GM23248 (cell line): ENCODE results near the gene NPB. TPM values are rescaled to one million over a fixed set of nuclear protein-coding genes. Genes with fewer than 3 reads are reported as not detected.

Source experiments
- DNase-seq: peaks from one replicate; pipeline ENCODE4 v3.0.0-alpha.2; 2015
- H2AFZ ChIP-seq: fragments of 200-600 bp; sonication (generic); 2 replicates; pipeline ENCODE4 v1.6.1; 2016; ENCODE audit warnings: antibody characterized with exemption
- H3F3A ChIP-seq: fragments of 200-600 bp; sonication (generic); 2 replicates; pipeline ENCODE4 v1.6.1; 2016; ENCODE audit warnings: mild to moderate bottlenecking, antibody characterized with exemption, mixed run types; ENCODE audit not compliant: insufficient read depth
- H3K27ac ChIP-seq: fragments of 200-600 bp; sonication (generic); 2 replicates; pipeline ENCODE4 v1.5.1; 2016; ENCODE audit warnings: mild to moderate bottlenecking
- H3K27me3 ChIP-seq: fragments of 200-600 bp; sonication (generic); replicated peaks from 2 replicates; pipeline ENCODE4 v1.6.1; 2016; ENCODE audit warnings: mild to moderate bottlenecking; ENCODE audit not compliant: insufficient read depth
- H3K36me3 ChIP-seq: fragments of 200-600 bp; sonication (generic); 2 replicates; pipeline ENCODE4 v1.6.1; 2016; ENCODE audit warnings: low read depth, mild to moderate bottlenecking
- H3K4me1 ChIP-seq: fragments of 200-600 bp; sonication (generic); 2 replicates; pipeline ENCODE4 v1.6.1; 2016; ENCODE audit warnings: mild to moderate bottlenecking; ENCODE audit not compliant: insufficient read depth
- H3K4me2 ChIP-seq: fragments of 200-600 bp; sonication (generic); one replicate; pipeline ENCODE4 v1.6.1; 2016; ENCODE audit warnings: mild to moderate bottlenecking; ENCODE audit not compliant: unreplicated experiment
- H3K4me3 ChIP-seq: fragments of 200-600 bp; sonication (generic); 2 replicates; pipeline ENCODE4 v1.5.1; 2016; ENCODE audit warnings: mild to moderate bottlenecking
- H3K79me2 ChIP-seq: fragments of 200-600 bp; sonication (generic); 2 replicates; pipeline ENCODE4 v1.6.1; 2016; ENCODE audit warnings: mild to moderate bottlenecking; ENCODE audit not compliant: insufficient read depth
- H3K9ac ChIP-seq: fragments of 200-600 bp; sonication (generic); 2 replicates; pipeline ENCODE4 v1.6.1; 2016; ENCODE audit warnings: mild to moderate bottlenecking
- H3K9me2 ChIP-seq: fragments of 200-600 bp; sonication (generic); 2 replicates; pipeline ENCODE4 v1.6.1; 2016; ENCODE audit warnings: mixed run types, mild to moderate bottlenecking, moderate library complexity; ENCODE audit not compliant: insufficient read depth
- H3K9me3 ChIP-seq: fragments of 200-600 bp; sonication (generic); one replicate; pipeline ENCODE4 v1.6.1; 2017; ENCODE audit warnings: low read depth
- H4K20me1 ChIP-seq: fragments of 200-600 bp; sonication (generic); 2 replicates; pipeline ENCODE4 v1.6.0; 2016; ENCODE audit not compliant: insufficient read depth
- EZH2 ChIP-seq: fragments of 200-600 bp; sonication (generic); IDR thresholded peaks from 2 replicates; pipeline ENCODE4 v1.6.1; 2018; ENCODE audit warnings: antibody characterized with exemption, mild to moderate bottlenecking; ENCODE audit not compliant: insufficient read depth, poor library complexity, severe bottlenecking
- EZH2phosphoT487 ChIP-seq: fragments of 200-600 bp; sonication (generic); IDR thresholded peaks from 2 replicates; pipeline ENCODE4 v1.6.1; 2018; ENCODE audit warnings: antibody characterized with exemption, moderate library complexity, mild to moderate bottlenecking, low read depth; ENCODE audit not compliant: insufficient read depth
- WGBS, 2 experiments: methylation state at CpG; one replicate each; pipeline ENCODE4 v1.1.6; 2015 to 2017; ENCODE audit warnings: low lambda C conversion rate in 2 of 2, low coverage in 1 of 2; ENCODE audit errors: missing lambda C conversion rate in 2 of 2; 5-methylcytosine and 5-hydroxymethylcytosine counted together
- in situ Hi-C: fragments of 300-500 bp; cut with MboI; formaldehyde crosslinking; loops from 2 replicates; pipeline ENCODE4 v1.15.0; 2020
- polyA plus RNA-seq: library from polyadenylated mRNA; unstranded; fragments of >200 nt; fragmentation: Nextera tagmentation; extraction: Ambion mirVana; gene quantifications from 2 replicates; pipeline ENCODE4 v1.2.1, GENCODE V29; 2016
- total RNA-seq: library from RNA; depleted of rRNA; stranded (reverse); fragments of >200 nt; shearing (Covaris generic); gene quantifications from 2 replicates; pipeline ENCODE4 v1.2.3, GENCODE V29; 2014

The NPB gene
- total and polyA plus RNA-seq, 2 experiments from 2014 or later = 1.1 to 2.4 TPM

DNA sequence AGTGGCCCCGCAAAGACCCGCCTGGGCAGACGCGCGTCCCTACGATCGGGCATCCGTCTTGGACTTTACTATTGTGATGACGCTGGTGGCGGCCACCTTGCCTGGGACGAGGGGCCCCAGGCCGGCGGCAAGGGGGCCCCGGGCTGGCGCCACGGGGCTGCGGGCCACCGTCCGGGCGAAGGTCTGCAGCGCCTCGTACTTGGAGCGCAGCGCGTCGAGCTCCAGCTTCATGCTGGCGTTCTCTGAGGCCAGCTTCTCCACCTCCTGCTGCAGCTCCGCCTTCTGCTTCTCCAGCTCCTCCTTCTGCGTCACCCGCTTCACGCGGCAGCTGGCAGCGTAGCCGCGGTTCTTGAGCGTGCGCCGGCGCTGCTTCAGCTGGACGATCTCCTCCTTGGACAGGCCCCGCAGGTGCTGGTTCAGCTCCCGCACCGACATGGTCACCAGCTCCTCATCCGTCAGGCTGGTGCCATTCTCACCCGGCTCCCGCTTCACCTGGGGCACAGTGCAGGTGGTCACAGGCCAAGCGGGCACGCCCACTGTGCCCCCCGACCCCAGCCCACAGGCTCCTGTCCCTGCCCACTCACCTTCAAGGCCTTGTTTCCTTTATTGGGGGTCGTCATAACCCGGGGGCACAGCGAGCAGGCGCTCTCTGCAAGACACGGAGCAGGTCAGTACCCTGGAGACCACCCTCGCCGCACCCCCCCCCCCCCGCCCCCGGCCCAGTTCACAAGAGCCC lies 20.7 kb downstream of the NPB start:
- Histone ChIP-seq H3K9me3 (no peaks in the 10 kb centered on the region), H3K4me3 (peak overlapping the region; percentile 58), H3K79me2 (peaks cover 89% of the 10 kb centered on the region), H3K9me2 (no peaks in the 10 kb centered on the region), H3K4me2 (peak overlapping the region; percentile 55), H3K27me3 (no peaks in the 10 kb centered on the region), H3K27ac (peak overlapping the region; percentile 71), H3K4me1 (peaks cover 16% of the 10 kb centered on the region; the same call in 1 of the 2 replicates), H3K9ac (peak overlapping the region; percentile 74), H4K20me1 (no peaks in the 10 kb centered on the region), H2AFZ (no peak overlapping the region), H3F3A (0 out of 2 replicates have a peak, but pooled peaks cover 8% of the 10 kb centered on the region), H3K36me3 (0 out of 2 replicates have a peak, but pooled peaks cover 9% of the 10 kb centered on the region)
- no peak for DNase-seq
- TF ChIP-seq EZH2 (no peak), EZH2phosphoT487 (no peak)
- in situ Hi-C loops = no loop called here
- WGBS, 2 experiments = 89 to 90% methylated on average over 49 to 57 of the region's 58 CpGs

DNA sequence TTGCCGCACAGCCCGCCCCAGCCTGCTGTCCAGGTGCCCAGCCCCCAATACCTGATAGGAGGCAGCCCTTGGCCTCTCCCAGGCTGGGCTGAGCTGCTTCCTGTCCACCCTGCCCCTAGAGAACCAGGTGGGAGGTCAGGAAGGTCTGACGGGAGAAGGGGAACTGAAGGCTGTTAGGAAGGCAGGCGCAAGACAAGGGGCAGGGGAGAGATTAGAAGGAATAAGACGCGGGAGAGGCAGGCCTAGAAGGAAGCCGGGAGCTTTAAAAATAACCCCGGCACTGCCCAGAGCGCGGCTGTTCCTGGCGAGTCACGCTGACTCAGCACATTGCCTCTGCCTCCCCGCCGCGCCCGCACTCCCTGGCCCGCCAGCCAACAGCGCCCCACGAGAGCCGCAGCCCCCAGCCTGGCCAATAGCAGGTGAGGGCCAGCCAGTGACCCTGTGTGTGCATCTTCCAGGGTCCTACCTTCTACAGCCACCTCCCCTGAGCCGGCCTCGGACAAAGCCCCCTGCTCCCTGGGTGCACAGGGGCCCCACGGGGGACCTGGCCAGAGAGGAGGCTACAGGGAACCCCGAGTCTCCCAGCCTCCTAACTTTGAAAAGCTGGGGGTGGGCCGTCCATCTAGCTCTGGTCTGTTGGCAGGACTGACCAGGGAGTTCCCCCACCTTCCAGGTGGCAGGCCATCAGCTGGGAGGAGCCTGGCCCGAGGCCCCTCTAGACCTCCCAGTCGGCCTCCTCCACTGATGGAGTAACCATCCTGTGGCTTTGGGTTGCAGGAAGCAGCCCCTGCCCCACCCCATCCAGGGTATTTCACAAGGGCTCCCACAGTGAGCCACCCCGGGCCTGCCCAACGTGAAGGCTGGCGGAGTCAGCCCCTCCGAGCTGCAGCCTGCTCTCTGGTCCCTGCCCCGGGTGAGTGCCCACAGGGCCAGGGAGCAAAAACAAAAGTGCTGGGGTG lies 21.5 kb downstream of the NPB start:
- WGBS, 2 experiments = 20% methylated on average over 27 to 30 of the region's 32 CpGs
- H3K4me1 ChIP-seq = peaks cover 16% of the 10 kb centered on the region; the same call in 1 of the 2 replicates
- 0 out of 2 replicates have a peak, but pooled peaks cover 8% of the 10 kb centered on the region for H3F3A ChIP-seq
- H3K27me3 ChIP-seq = no peaks in the 10 kb centered on the region
- in situ Hi-C loops = no loop called here
- peak; percentile 94 for DNase-seq
- peak overlapping the region; percentile 55 for H3K4me2 ChIP-seq
- 0 out of 2 replicates have a peak, but pooled peaks cover 9% of the 10 kb centered on the region for H3K36me3 ChIP-seq
- no peaks in the 10 kb centered on the region for H4K20me1 ChIP-seq
- no peaks in the 10 kb centered on the region for H3K9me3 ChIP-seq
- H3K9me2 ChIP-seq = no peaks in the 10 kb centered on the region
- peak overlapping the region; percentile 71 for H3K27ac ChIP-seq
- no peak for TF ChIP-seq EZH2
- TF ChIP-seq EZH2phosphoT487 = no peak
- H2AFZ ChIP-seq = no peak overlapping the region
- H3K79me2 ChIP-seq = peaks cover 84% of the 10 kb centered on the region
- peak overlapping the region; percentile 58 for H3K4me3 ChIP-seq
- peak overlapping the region; percentile 74 for H3K9ac ChIP-seq

DNA sequence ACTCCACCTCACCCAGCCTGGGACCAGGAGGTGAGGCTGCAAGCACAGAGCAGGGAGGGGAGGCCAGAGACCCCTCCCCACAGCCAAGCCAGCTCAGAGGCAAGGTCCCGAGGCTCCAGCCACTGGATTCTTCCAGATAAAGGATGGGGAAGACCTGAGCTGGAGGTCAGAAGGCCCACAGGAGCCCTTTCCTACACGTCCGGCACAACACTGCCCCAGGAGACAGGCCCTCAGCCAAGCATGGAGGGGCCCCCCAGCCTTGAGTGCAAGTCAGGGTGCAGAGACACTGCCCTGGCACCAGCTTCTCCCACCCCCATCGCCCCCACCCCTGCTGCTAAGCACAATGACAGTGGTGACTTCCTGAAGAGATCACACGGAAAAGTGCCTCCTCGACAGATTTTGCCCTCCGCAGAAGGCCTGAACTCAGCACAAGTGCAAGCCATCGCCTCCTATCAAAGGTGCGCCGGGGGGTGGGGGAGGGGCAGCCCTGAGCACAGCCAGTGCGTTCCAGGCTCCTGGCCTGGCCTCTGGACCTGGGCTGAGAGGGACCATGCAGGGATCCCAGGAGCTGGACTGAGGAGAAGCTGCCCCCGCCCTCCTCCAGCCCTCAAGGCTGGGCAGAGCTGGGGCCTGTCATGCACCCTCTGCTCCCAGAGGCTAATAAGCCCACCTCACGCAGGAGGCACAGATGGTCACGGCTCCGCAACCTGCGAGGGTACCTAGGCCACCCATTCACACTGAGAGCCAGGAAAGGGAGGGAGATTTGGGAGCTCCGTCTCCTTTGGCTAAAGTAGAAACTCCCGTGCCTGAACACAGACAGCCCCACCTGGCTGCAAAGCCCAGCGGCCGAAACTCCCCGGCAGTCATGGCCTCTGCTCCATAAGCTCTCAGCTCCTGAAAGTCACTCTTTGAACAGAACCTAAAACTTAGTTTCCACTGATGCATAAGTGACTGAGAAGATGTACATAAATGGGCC lies 22.8 kb downstream of the NPB start:
- in situ Hi-C loops = no loop called here
- H4K20me1 ChIP-seq = no peaks in the 10 kb centered on the region
- no peaks in the 10 kb centered on the region for H3K27me3 ChIP-seq
- no peak overlapping the region for H3K9ac ChIP-seq
- H3K9me3 ChIP-seq = no peaks in the 10 kb centered on the region
- DNase-seq = no peak
- no peak overlapping the region for H2AFZ ChIP-seq
- 0 out of 2 replicates have a peak, but pooled peaks cover 8% of the 10 kb centered on the region for H3F3A ChIP-seq
- no peaks in the 10 kb centered on the region for H3K9me2 ChIP-seq
- peaks cover 16% of the 10 kb centered on the region; the same call in 1 of the 2 replicates for H3K4me1 ChIP-seq
- H3K79me2 ChIP-seq = peaks cover 72% of the 10 kb centered on the region
- no peak overlapping the region for H3K27ac ChIP-seq
- H3K36me3 ChIP-seq = 0 out of 2 replicates have a peak, but pooled peaks cover 9% of the 10 kb centered on the region
- no peak for TF ChIP-seq EZH2
- TF ChIP-seq EZH2phosphoT487 = no peak
- WGBS, 2 experiments = 72 to 76% methylated on average over 18 to 21 of the region's 21 CpGs
- no peak overlapping the region for H3K4me3 ChIP-seq
- no peak overlapping the region for H3K4me2 ChIP-seq
